CD4-positive, alpha-beta memory T cell (primary cell): ENCODE measurements around the gene EVX1. TPM values are rescaled to one million over a fixed set of nuclear protein-coding genes. Genes with fewer than 3 reads are reported as not detected.

Source experiments
- CTCF ChIA-PET: fragments of 350-600 bp; sonication (Branson Sonifier 250); formaldehyde crosslinking; loops from one replicate; lab custom pipeline; 2021; ENCODE audit warnings: inconsistent platforms; ENCODE audit not compliant: partially characterized antibody; lab: Charles Lee
- POLR2A ChIA-PET: fragments of 350-600 bp; sonication (Branson Sonifier 250); formaldehyde crosslinking; loops from one replicate; lab custom pipeline; 2021; ENCODE audit not compliant: partially characterized antibody; lab: Charles Lee
- DNase-seq, 5 donors: peaks; one replicate each; pipeline versions ENCODE4 v3.0.0 to v3.0.0-alpha.2; 2020 to 2022; ENCODE audit warnings: mixed read lengths in 1 of 5
- H3K27ac ChIP-seq: one replicate; pipeline ENCODE4 v1.7.0; 2013; ENCODE audit warnings: low read depth, low read length
- H3K27me3 ChIP-seq: 2 replicates; pipeline ENCODE4 v1.7.0; 2013; ENCODE audit warnings: mild to moderate bottlenecking, low read length, moderate library complexity; ENCODE audit not compliant: insufficient read depth
- H3K36me3 ChIP-seq: 2 replicates; pipeline ENCODE4 v1.7.0; 2013; ENCODE audit warnings: mild to moderate bottlenecking, low read length, moderate library complexity; ENCODE audit not compliant: insufficient read depth
- H3K4me1 ChIP-seq: 2 replicates; pipeline ENCODE4 v1.7.0; 2013; ENCODE audit warnings: mild to moderate bottlenecking, low read length, moderate library complexity; ENCODE audit not compliant: insufficient read depth
- H3K4me3 ChIP-seq, 2 donors: one replicate each; pipeline ENCODE4 v1.7.0; 2013; ENCODE audit warnings: low read length in 2 of 2, mild to moderate bottlenecking in 1 of 2
- H3K9me3 ChIP-seq, 2 donors: one replicate each; pipeline ENCODE4 v1.7.0; 2013; ENCODE audit warnings: low read length in 2 of 2, control low read depth in 1 of 2; ENCODE audit not compliant: control insufficient read depth in 1 of 2
- H3K27ac Mint-ChIP-seq, 7 donors: one replicate each; pipeline ENCODE4 v1.8.0; 2020 to 2021; ENCODE audit warnings: mixed read lengths in 7 of 7, mild to moderate bottlenecking in 6 of 7, inconsistent platforms in 3 of 7, moderate library complexity in 3 of 7
- H3K27me3 Mint-ChIP-seq, 2 donors: one replicate each; pipeline ENCODE4 v1.8.0; 2020 to 2021; ENCODE audit warnings: mixed read lengths in 2 of 2
- H3K36me3 Mint-ChIP-seq, 2 donors: one replicate each; pipeline ENCODE4 v1.8.0; 2020 to 2021; ENCODE audit warnings: mixed read lengths in 2 of 2, inconsistent platforms in 1 of 2, mild to moderate bottlenecking in 1 of 2
- H3K4me1 Mint-ChIP-seq, 4 donors: one replicate each; pipeline ENCODE4 v1.8.0; 2020 to 2021; ENCODE audit warnings: mixed read lengths in 4 of 4, mild to moderate bottlenecking in 1 of 4
- H3K4me3 Mint-ChIP-seq, 8 donors: one replicate each; pipeline ENCODE4 v1.8.0; 2020 to 2021; ENCODE audit warnings: mixed read lengths in 8 of 8, mild to moderate bottlenecking in 7 of 8, moderate library complexity in 6 of 8, inconsistent platforms in 3 of 8
- H3K9me3 Mint-ChIP-seq, 8 donors: one replicate each; pipeline ENCODE4 v1.8.0; 2020 to 2021; ENCODE audit warnings: mixed read lengths in 8 of 8, mild to moderate bottlenecking in 5 of 8, inconsistent platforms in 3 of 8, moderate library complexity in 1 of 8
- intact Hi-C: fragments of 100-400 bp; cut with micrococcal nuclease; formaldehyde crosslinking; loops from one replicate; pipeline ENCODE4 v1.15.1; 2023
- polyA plus RNA-seq, 2 donors: library from polyadenylated mRNA; unstranded; fragments of 300-500 nt; fragmentation: Illumina TruSeq; gene quantifications; one replicate each; pipeline ENCODE4 v1.2.3, GENCODE V29; 2021
- total RNA-seq, 2 experiments: library from RNA; stranded (reverse); gene quantifications; one replicate each; pipeline ENCODE4 v1.2.3, GENCODE V29; 2021

Gene EVX1
- total and polyA plus RNA-seq, 4 experiments from 2014 or later: not detected

DNA sequence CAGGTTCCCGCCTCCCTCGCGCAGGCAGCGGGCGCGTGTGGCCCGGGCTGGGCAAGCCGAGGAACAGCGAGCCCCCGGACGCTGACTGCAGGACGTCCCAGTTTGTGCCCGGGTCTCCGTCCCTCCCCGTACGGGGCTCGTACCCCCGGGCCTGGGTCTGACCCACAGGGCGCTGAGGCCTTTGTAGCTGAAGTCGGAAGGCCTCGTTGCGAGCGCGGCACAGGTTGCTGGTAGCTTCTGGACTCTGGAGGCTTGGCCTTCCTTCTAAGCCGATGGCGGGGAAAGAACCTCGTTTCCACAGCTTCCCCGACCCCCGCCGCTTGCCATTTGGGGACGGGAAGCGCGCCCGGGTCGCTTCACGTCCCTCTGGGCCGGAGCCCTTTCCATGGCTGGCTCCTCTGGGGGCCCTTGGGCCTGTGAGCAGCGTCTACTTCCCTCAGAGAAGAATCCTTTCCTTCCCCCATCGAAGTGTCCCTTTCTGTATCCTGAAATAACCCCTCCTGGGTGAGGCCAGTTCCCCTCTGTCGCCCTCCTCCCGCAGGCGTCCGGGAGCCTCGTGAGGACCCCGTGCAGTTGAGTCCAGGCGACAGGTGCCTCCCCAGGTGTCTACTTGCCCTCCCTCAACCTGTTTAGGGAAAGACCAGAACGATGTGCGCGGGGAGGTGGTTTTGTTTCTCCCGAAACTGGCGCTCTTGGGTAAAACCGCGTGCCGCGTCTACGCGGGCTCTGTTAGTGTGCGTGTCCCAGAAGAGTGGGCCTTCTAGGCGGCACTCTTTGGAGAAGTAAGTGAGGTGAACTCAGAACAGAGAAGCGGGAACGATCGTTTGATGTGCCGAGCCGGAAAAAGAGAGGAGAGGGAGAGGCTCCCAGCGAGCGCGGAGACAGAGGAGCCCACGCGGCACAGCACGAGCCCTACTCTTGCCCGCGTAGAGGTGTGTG is 9.3 kb downstream of the EVX1 start:
- no peak overlapping the region for H3K4me3 ChIP-seq
- H3K9me3 ChIP-seq: no peaks in the 10 kb centered on the region
- intact Hi-C loops: no loop called here
- Mint-ChIP-seq H3K9me3 (peaks cover 0 to 2% (median 0%) of the 10 kb centered on the region in 8 donors), H3K36me3 (no peaks in the 10 kb centered on the region), H3K27me3 (peaks cover 59 to 64% of the 10 kb centered on the region in 2 donors), H3K4me1 (peaks cover 8 to 30% (median 14%) of the 10 kb centered on the region in 4 donors), H3K4me3 (peak overlapping the region in 4 of 8 donors; percentile 29 to 58 (median 40)), H3K27ac (peak overlapping the region in 1 of 7 donors; percentile 24)
- no peak overlapping the region for H3K27ac ChIP-seq
- ChIA-PET POLR2A (no interaction called here), CTCF (no interaction called here)
- H3K36me3 ChIP-seq: no peaks in the 10 kb centered on the region
- H3K27me3 ChIP-seq: peaks cover 52% of the 10 kb centered on the region
- no peaks in the 10 kb centered on the region for H3K4me1 ChIP-seq
- no peak for DNase-seq

DNA sequence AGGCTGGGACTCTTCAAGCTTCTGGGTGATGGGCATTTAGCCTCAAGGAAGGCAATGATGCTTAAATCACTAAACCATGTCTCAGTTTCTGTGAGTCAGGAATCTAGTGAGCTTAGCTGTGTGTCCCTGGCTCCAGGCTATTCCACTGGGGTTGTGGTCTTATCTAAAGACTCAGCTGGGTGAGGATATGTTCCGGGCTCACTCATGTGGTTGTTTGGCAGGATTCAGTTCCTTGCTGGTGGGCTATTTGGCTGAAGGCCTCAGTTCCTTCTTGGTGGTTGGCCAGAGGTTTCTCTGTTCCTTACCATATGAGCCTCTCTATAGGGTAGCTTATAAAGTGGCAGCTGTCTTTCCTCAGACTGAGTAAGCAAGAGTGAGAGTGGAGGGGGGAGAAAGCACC is 12.0 kb downstream of the EVX1 start:
- peaks cover 8 to 19% (median 13%) of the 10 kb centered on the region in 4 donors for H3K4me1 Mint-ChIP-seq
- no peak for DNase-seq
- Histone ChIP-seq H3K4me3 (no peak overlapping the region), H3K36me3 (no peaks in the 10 kb centered on the region), H3K9me3 (no peaks in the 10 kb centered on the region), H3K4me1 (no peaks in the 10 kb centered on the region), H3K27me3 (peaks cover 26% of the 10 kb centered on the region), H3K27ac (no peak overlapping the region)
- ChIA-PET CTCF (interaction anchor here (0.6 kb wide), 1 partner anchor 13 kb away, joined by 5 read pairs; no protein-coding TSS in a partner anchor), POLR2A (no interaction called here)
- H3K27ac Mint-ChIP-seq: no peak overlapping the region
- peaks cover 0 to 2% (median 0%) of the 10 kb centered on the region in 8 donors for H3K9me3 Mint-ChIP-seq
- H3K4me3 Mint-ChIP-seq: no peak overlapping the region
- peaks cover 39 to 40% of the 10 kb centered on the region in 2 donors for H3K27me3 Mint-ChIP-seq
- intact Hi-C loops: no loop called here
- H3K36me3 Mint-ChIP-seq: no peaks in the 10 kb centered on the region

DNA sequence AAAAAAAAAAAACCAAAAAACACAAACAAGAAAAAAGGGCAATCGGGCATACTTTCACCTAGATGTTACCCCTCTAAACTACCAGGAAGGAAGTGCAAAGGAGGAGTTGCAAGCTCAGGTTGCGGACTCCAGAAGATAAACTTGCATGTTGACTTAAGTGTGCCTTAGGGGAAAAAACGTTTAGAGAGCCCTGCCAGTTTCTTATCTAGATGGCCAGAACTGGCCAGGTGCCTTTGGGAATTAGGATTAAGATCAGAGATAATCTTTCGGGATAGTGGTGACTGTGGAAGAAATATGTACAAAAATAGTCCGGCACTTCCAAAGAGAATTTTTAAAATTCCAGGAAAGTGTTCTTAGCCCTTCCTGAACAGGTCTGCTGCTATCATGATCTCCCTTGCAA is 17.6 kb downstream of the EVX1 start:
- POLR2A ChIA-PET: no interaction called here
- Histone ChIP-seq H3K9me3 (no peaks in the 10 kb centered on the region), H3K4me1 (no peaks in the 10 kb centered on the region), H3K36me3 (no peaks in the 10 kb centered on the region), H3K4me3 (no peak overlapping the region), H3K27ac (no peak overlapping the region), H3K27me3 (no peaks in the 10 kb centered on the region)
- Mint-ChIP-seq H3K36me3 (no peaks in the 10 kb centered on the region), H3K27ac (no peak overlapping the region), H3K4me1 (no peaks in the 10 kb centered on the region), H3K27me3 (peaks cover 12 to 14% of the 10 kb centered on the region in 2 donors), H3K4me3 (no peak overlapping the region), H3K9me3 (peaks cover 0 to 3% (median 0%) of the 10 kb centered on the region in 8 donors)
- intact Hi-C loops: no loop called here
- DNase-seq: no peak
- CTCF ChIA-PET: no interaction called here

DNA sequence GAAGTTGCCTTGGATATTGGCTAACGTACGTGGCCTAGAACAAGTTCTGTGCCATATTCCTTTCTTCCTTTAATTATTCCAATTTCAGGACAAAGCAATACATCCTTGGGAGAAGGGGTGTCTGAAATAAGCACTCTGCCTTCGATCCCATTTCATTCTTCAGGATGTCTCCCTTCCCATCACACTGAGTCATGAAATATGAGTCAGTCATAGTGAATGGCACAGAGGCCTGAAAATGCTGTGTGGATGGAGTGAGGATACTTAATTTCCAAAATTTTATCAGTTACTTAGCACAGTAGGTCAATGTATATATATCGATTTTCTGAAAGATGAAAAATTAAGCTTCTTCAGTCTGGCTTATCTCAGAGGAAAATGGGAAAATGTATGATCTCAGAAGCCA is 19.5 kb downstream of the EVX1 start:
- Histone ChIP-seq H3K4me1 (no peaks in the 10 kb centered on the region), H3K27ac (no peak overlapping the region), H3K36me3 (no peaks in the 10 kb centered on the region), H3K9me3 (no peaks in the 10 kb centered on the region), H3K27me3 (no peaks in the 10 kb centered on the region), H3K4me3 (no peak overlapping the region)
- H3K36me3 Mint-ChIP-seq: no peaks in the 10 kb centered on the region
- H3K4me1 Mint-ChIP-seq: no peaks in the 10 kb centered on the region
- DNase-seq: no peak
- intact Hi-C loops: no loop called here
- no peak overlapping the region for H3K27ac Mint-ChIP-seq
- CTCF ChIA-PET: no interaction called here
- no peak overlapping the region for H3K4me3 Mint-ChIP-seq
- POLR2A ChIA-PET: interaction anchor here (0.5 kb wide), 1 partner anchor 34 kb away, joined by 3 read pairs; no protein-coding TSS in a partner anchor
- peaks cover 0 to 3% (median 0%) of the 10 kb centered on the region in 8 donors for H3K9me3 Mint-ChIP-seq
- H3K27me3 Mint-ChIP-seq: peaks cover 11 to 14% of the 10 kb centered on the region in 2 donors

DNA sequence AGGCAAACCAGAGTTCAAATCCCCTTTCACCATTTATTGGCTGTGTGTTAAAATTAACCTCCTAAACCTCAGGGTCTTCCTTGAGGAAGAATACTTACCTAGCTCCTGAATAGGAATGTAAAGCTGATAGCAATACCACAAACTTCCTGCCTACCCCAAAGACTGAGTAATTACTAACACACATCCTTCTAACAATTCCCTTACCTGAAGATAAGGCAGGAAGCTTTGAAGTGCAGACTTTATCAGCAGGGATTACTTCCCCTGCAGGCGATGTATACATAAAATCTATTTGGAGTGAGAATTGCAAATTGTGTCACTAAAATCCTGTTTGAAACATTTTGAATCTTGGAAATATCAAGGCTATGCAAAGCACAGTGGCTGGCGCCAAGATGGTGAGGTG is 21.2 kb downstream of the EVX1 start:
- ChIA-PET POLR2A (no interaction called here), CTCF (interaction anchor here (0.7 kb wide), 1 partner anchor 150 kb away, joined by 3 read pairs; no protein-coding TSS in a partner anchor)
- no peak overlapping the region for H3K4me3 ChIP-seq
- Mint-ChIP-seq H3K36me3 (no peaks in the 10 kb centered on the region), H3K27ac (no peak overlapping the region), H3K27me3 (peaks cover 7 to 11% of the 10 kb centered on the region in 2 donors), H3K9me3 (peaks cover 0 to 3% (median 0%) of the 10 kb centered on the region in 8 donors), H3K4me1 (no peaks in the 10 kb centered on the region), H3K4me3 (no peak overlapping the region)
- H3K9me3 ChIP-seq: no peaks in the 10 kb centered on the region
- no peaks in the 10 kb centered on the region for H3K36me3 ChIP-seq
- intact Hi-C loops: no loop called here
- no peak for DNase-seq
- no peaks in the 10 kb centered on the region for H3K27me3 ChIP-seq
- H3K4me1 ChIP-seq: no peaks in the 10 kb centered on the region
- no peak overlapping the region for H3K27ac ChIP-seq

DNA sequence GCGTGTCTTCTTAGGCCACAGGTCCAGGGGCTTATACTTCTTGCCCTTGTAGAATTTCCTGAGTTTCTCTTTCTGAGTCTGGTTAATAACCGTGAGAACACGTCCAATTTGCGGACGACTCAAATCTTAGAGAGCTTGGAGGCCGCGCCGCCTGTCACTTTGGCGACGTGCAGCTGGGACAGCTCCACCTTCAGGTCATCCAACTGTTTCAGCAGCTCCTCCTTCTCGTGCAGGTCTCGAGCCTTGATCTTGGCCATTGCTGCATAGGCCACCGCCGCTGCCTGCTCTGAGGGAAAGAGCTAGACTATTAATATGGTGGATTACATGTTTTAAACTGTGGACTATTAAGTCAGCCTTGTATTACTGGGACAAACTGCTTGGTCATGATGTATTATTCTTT is 26.9 kb downstream of the EVX1 start:
- H3K4me1 Mint-ChIP-seq: no peaks in the 10 kb centered on the region
- H3K27ac Mint-ChIP-seq: no peak overlapping the region
- ChIA-PET CTCF (no interaction called here), POLR2A (no interaction called here)
- Histone ChIP-seq H3K9me3 (no peaks in the 10 kb centered on the region), H3K27ac (no peak overlapping the region), H3K36me3 (no peaks in the 10 kb centered on the region), H3K27me3 (no peaks in the 10 kb centered on the region), H3K4me1 (no peaks in the 10 kb centered on the region), H3K4me3 (no peak overlapping the region)
- H3K36me3 Mint-ChIP-seq: peaks cover 1 to 4% of the 10 kb centered on the region in 2 donors
- intact Hi-C loops: no loop called here
- peaks cover 6 to 30% (median 18%) of the 10 kb centered on the region in 8 donors for H3K9me3 Mint-ChIP-seq
- H3K27me3 Mint-ChIP-seq: peaks cover 5 to 12% of the 10 kb centered on the region in 2 donors
- DNase-seq: no peak
- no peak overlapping the region for H3K4me3 Mint-ChIP-seq

DNA sequence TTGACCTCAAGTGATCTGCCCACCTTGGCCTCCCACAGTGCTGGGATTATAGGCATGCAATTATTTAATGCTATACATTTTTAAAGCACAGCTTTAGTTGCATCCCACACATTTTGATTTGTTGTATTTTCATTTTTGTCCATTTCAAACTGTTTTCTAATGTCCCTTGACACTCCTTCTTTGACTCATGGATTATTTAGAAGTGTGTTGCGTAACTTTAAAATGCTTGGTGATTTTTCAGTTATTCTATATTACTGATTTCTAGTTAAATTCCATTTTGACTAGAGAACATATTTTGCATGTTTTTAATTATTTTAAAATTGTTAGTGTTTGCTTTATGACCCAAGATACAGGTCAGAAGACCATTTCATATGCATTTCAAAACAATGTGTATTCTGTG is 28.8 kb downstream of the EVX1 start:
- intact Hi-C loops: no loop called here

More for the DNA sequence above, 28.8 kb downstream of the EVX1 start:
- H3K36me3 Mint-ChIP-seq: peaks cover 1 to 4% of the 10 kb centered on the region in 2 donors
- no peak overlapping the region for H3K4me3 Mint-ChIP-seq
- no peak overlapping the region for H3K4me3 ChIP-seq
- CTCF ChIA-PET: no interaction called here
- peaks cover 3 to 10% of the 10 kb centered on the region in 2 donors for H3K27me3 Mint-ChIP-seq
- no peak overlapping the region for H3K27ac ChIP-seq
- H3K9me3 Mint-ChIP-seq: peaks cover 7 to 39% (median 20%) of the 10 kb centered on the region in 8 donors
- no peaks in the 10 kb centered on the region for H3K27me3 ChIP-seq
- H3K9me3 ChIP-seq: no peaks in the 10 kb centered on the region
- H3K27ac Mint-ChIP-seq: no peak overlapping the region
- no peaks in the 10 kb centered on the region for H3K4me1 Mint-ChIP-seq
- no peaks in the 10 kb centered on the region for H3K4me1 ChIP-seq
- DNase-seq: no peak
- no peaks in the 10 kb centered on the region for H3K36me3 ChIP-seq
- POLR2A ChIA-PET: no interaction called here
